Measurements from ENCODE around the gene LRMDA.

Gene LRMDA

DNA sequence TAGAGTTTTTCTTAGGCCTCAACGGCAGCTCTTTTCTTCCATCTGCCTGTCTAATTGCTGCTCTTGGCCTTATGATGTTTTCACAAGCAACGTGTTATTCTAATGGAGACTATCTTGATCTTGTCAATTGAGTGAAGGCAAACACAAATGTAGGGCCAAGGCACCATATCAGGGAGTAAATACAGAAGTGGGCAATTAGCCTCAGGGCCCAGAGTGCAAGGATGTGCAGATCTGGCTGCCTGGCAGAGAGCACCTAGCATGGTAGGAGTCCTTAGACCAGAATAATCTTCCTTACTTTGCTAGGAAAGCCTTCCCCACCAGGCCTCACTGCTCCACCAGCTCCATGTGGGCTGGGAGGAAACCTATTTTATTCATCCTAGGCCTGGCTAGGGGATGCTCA lies 590.9 kb downstream of the LRMDA start:
- TF ChIP-seq CTCF (IDR thresholded peaks at IDR 0.05; ENCODE audit: low read depth, low read length): no peak
- DNase-seq (ENCODE audit: extremely low read depth, low read depth): no peak

- TF ChIP-seq CTCF (IDR thresholded peaks at IDR 0.05; ENCODE audit: low read depth, low read length): no peak
- DNase-seq (ENCODE audit: extremely low read depth, low read depth): no peak
Measured at GRCh38 chr10:76023007-76023406, 591.6 kb downstream of the LRMDA start.

DNA sequence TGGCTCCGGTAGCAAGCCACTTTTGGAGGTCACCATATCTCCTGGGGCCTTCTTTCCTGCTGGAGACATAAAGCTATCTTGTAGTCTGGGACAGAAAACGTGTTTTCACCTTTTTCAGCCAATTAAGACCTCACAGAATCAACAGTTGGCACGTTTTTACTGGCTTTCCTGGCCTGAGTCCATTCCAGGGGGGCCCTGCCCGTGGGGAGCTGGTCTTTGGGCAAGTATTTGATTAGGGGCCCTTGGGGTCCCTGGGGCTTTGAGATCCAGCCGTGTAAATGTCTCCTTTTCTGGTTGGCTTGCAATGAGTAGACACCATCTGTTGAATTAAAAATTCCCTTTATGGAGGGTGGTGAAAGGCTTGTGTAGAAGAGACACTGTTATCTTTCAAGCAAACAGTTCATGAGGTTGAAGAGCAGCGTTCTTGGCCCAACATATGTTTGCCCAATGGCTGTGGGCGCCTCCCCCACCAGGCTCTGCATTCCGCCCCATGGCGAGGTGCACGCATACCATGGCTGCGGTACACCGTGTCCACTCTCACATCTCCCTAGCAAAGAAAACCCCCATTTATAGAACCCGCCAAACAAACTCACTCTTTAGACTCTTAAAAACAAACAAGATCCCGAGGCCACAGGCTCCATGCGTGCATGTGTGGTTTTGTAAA lies 593.2 kb downstream of the LRMDA start:
- no peak for DNase-seq (ENCODE audit: extremely low read depth, low read depth)
- no peak for TF ChIP-seq CTCF (IDR thresholded peaks at IDR 0.05; ENCODE audit: low read depth, low read length)

- no peak for DNase-seq (ENCODE audit: extremely low read depth, low read depth)
- no peak for TF ChIP-seq CTCF (IDR thresholded peaks at IDR 0.05; ENCODE audit: low read depth, low read length)
Measured at GRCh38 chr10:76025124-76025477, 593.7 kb downstream of the LRMDA start.

DNA sequence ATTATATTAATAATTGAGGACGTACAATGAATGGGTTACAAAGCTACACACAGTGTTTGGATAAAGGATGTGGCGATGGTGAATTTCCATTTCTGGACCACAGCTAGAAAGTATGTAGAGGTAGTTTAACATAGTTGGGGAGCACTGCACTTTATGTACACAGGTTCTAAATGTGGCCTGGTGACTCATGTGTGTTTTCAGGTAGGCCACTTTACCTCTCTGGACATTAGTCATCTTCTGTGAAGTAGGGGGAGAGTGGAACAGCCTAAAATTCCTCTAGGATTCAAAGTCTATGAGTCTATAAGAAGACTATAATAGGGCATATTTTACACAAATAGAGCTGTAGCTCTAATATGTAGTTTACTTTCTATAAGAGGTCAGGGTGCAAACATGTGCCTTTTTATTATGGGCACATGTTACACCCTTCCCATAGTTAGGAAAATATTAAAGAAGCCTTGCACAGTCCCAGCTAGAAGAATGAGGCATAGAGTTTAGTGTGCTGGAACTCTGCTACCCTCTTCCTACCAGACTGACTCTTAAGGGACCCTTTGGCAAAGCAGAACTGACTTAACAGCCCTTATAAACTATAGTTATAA lies 594.9 kb downstream of the LRMDA start:
- no peak for TF ChIP-seq CTCF (IDR thresholded peaks at IDR 0.05; ENCODE audit: low read depth, low read length)
- no peak for DNase-seq (ENCODE audit: extremely low read depth, low read depth)

DNA sequence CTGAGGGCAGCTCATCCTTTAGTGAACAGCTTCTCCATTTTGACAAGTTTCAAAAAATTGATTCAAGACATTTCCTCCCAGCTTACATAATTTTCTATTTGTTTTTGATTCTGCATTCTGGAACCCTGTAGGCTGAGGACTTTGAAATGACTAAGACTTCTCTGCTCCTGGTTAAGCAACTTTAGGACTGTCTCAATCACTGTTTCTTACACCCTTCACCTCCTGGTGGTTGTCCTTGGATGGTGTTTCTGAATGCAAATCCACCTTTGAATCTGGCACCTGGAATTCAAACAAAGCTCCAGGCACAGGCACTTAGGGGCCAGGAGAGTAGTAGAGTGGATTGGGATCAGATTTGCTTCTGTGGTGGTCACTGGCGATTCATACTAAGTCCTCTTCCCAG lies 595.5 kb downstream of the LRMDA start:
- TF ChIP-seq CTCF (IDR thresholded peaks at IDR 0.05; ENCODE audit: low read depth, low read length): no peak; the same call in 1 of the 2 replicates
- DNase-seq (ENCODE audit: extremely low read depth, low read depth): no peak

- no peak for DNase-seq (ENCODE audit: extremely low read depth, low read depth)
- TF ChIP-seq CTCF (IDR thresholded peaks at IDR 0.05; ENCODE audit: low read depth, low read length): no peak
Measured at GRCh38 chr10:76029782-76030181, 598.4 kb downstream of the LRMDA start.

All from AG09319 (cell line).